Epidermal melanocyte (primary cell): ENCODE measurements around the gene ECE1.

Experiments
- DNase-seq: peaks from one replicate; pipeline ENCODE4 v3.0.0; 2011; ENCODE audit warnings: low spot score; ENCODE audit not compliant: insufficient read length

The ECE1 gene

GRCh38 chr1:21289700-21290545 is at the start of gene ECE1:
TSS of gene ECE1 (minus strand) at chr1:21290463. CDS start at chr1:21290414, 49 bp downstream.
- DNase-seq, result no peak

DNA sequence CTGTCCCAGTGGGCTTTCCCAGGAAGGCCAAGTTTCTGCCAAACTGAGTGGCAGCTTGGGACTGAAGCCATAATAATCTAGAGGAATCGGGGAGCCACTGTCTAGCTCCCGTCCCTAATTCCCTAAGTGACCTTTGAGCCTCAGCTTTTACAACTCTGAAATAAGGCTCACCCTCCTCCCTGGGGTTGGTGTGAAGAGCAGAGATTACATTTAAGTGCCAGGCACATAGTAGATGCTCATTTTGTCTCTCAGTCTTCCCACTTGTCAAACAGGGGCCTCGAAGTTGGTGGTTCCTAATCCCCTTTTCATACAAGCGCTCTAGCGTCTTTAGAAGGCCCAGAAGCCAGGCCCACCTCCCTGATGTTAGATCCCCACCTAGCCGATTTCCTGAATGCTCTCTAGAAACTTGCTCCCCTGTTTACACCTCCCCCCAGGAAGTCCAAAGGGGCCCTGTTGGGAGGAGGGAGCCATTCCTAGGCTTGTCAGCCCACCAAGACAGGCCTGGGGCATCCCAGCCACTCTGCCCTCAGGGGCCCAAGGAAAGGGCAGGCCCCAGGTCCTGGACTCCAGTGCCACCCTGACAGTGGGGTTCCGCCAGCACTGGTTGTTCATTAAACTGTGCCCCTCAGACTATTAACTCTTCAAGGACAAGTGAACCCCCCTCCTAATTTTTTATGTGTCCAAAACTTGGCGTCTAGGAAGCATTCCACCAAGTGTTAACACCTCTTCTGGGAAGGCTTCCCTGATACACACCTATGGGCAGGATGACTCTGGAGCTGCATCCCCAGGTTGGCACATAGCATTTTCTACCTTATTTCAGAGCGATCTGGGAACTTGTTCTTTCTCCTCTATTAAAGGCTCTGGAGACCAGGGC is 49.3 kb upstream of the ECE1 start:
- no peak for DNase-seq

- DNase-seq, result no peak
Observed at GRCh38 chr1:21338573-21339355, 48.5 kb upstream of the ECE1 start.

- no peak for DNase-seq
Observed at GRCh38 chr1:21337928-21338572, 47.8 kb upstream of the ECE1 start.

- no peak for DNase-seq
Observed at GRCh38 chr1:21337454-21337927, 47.2 kb upstream of the ECE1 start.

GRCh38 chr1:21337010-21337437 is 46.8 kb upstream of the ECE1 start:
- DNase-seq, result no peak

GRCh38 chr1:21335750-21336224 is 45.5 kb upstream of the ECE1 start:
- DNase-seq, result no peak

- no peak for DNase-seq
Observed at GRCh38 chr1:21335088-21335691, 44.9 kb upstream of the ECE1 start.

DNA sequence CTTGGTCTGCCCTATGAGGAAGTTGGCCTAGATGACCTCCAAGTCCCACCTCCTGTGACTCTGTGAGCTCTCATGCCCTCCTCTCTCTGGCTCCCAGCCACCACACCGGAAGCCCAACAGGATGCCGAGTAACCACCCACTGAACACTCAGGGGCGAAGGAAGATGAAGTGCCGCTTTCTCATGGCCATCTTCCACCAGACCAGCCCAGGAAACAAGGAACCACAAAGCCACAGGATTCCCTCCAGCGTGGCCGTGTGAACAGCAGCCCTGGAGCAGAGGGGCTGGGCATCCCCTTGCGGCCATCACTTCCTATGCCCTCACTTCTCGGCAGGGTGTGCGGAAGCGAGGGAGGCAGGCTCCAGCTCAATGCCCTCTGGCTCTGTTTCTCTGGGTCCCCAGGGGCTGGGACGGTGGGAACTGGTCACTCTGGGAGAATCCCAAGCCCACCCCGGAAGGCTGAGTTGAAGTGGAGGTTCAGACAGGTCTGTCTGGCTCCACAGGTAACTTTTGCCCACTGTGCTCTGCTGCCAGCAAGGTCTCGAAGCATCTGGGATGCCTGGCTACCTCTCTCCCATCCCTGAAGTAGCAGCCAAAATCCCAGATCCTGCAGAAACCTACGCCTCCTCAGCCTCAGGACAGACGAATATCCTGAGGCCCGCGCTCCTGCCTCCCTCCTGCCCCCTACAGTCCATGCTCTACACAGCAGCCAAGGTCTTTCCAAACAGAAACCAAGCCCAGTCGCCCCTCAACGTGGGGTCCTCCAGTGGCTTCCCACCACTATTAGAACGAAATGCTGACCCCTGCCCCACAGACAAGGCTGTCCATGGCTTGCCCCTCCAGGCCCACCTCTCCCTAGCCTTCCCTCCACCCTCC is 44.2 kb upstream of the ECE1 start:
- DNase-seq, result no peak

- no peak for DNase-seq
Observed at GRCh38 chr1:21333824-21334213, 43.6 kb upstream of the ECE1 start.

DNA sequence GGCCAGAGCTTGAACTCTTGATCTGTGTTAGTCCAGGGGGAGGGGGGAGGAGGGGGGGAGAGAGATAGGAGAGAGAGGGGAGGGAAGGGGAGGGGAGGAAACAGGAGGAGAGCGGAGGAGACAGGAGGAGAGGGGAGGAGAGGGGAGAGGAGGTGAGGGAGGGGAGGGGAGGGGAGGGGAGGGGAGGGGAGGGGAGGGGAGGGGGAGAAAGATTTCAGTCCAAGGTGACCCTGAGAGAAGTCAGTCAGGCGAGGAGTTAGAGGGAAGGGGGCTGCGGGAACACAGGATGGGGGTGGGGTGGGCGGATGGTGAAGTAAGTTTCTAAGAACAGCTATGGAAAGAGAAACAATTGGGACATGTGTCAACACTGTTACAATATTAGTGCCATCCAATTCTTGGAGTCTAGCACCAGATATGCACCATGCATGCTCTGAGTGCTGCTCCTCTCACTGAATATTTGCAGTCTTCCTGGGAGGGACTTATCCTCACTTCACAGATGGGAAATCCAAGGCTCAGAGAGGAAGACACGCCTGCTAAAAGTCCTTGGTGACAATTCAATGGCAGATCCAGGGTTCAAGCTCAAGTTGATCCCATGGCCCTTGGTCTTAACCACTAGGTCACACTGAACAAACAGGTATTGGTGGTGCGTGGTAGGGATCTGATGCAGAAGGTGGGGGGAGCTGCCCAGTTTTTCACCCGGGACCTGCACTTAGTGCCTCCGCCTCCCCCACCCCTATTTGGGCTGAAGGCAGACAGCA is 42.5 kb upstream of the ECE1 start:
- DNase-seq, result no peak

GRCh38 chr1:21331752-21332478 is 41.7 kb upstream of the ECE1 start:
- no peak for DNase-seq

GRCh38 chr1:21330544-21330943 is 40.3 kb upstream of the ECE1 start:
- DNase-seq, result no peak

- no peak for DNase-seq
Observed at GRCh38 chr1:21329209-21329844, 39.1 kb upstream of the ECE1 start.

DNA sequence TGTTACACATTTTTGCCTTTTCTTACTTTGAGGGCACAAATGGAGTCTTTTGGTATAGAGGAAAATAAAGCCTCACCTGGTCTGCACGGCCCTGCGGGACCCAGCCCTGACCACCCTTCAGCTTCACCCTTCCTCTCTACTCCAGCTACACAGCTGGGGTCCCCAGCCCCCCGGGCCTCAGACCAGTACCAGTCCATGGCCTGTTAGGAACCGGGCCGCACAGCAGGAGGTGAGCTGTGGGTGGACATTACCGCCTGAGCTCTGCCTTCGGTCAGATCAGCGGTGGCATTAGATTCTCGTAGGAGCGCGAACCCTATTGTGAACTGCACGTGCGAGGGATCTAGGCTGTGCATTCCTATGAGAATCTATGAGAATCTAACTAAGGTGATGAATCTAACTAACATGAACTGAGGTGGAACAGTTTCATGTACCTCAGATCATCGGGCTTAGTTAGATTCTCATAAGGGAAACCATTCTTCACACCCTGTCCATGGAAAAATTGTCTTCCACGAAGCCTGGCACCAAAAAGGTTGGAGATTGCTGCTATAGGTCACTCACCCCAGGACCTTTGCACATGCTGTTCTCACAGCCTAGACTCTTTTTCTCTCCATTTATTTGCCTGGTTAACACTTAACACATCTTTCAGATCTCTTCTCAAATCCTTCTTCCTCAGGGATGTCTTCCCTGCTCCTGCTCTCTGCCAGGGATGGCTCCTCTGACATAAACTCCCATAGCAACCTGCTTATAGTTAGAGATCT is 37.5 kb upstream of the ECE1 start:
- DNase-seq, result no peak

DNA sequence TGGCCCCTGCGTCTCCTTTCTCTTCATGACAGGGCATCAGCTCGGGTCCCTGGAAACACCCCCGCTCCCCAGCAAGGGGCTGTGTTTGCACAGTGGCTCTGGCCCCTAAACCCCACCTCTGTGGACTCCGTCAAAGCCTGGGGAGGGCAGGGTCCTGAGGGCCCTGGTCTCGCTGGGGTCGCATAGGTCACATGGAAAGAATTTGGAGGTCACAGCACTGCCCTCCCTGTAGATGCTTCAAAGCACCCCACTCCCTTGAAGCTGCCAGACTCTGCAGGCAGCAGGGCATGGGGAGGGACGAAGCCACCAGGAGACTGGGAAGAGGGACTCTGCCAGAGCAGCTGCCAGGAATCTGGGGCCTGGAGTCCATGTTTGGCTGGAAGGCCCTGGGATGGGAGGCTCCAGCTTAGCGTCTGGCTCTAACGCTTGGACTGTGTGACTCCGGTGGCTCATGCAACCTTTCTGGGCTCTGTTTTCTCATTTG is 36.6 kb upstream of the ECE1 start:
- DNase-seq, result no peak
